ENCODE measurements around the gene POLE. TPM values are rescaled to one million over a fixed set of nuclear protein-coding genes. Genes with fewer than 3 reads are reported as not detected.

Gene POLE
- total and polyA plus RNA-seq, 4 donors: 7.6 to 39.2 (median 19.7) TPM

GRCh38 chr12:132633901-132634300 lies 53.2 kb downstream of the POLE start:
- H3K9ac ChIP-seq (ENCODE audit: low read depth in 1 of 2, low read length in 2 of 2): no peak overlapping the region
- H3K27me3 ChIP-seq (ENCODE audit: control insufficient read depth in 4 of 4, insufficient read depth in 4 of 4, low read length in 3 of 4): no peaks in the 10 kb centered on the region
- TF ChIP-seq HNF4A (conservative IDR thresholded peaks at IDR 0.05) (no peak), ATF3 (IDR thresholded peaks at IDR 0.05) (no peak), CTCF (IDR thresholded peaks at IDR 0.05; ENCODE audit: low read depth, low read length, missing input control) (no peak), NR2F2 (IDR thresholded peaks at IDR 0.05) (no peak), TAF1 (conservative IDR thresholded peaks at IDR 0.05) (no peak), SP1 (IDR thresholded peaks at IDR 0.05) (no peak), MAX (IDR thresholded peaks at IDR 0.05) (no peak), FOXA2 (IDR thresholded peaks at IDR 0.05) (no peak), RXRA (IDR thresholded peaks at IDR 0.05) (no peak), JUND (IDR thresholded peaks at IDR 0.05) (no peak), GABPA (IDR thresholded peaks at IDR 0.05 in 1 of 2, conservative IDR thresholded peaks at IDR 0.05 in 1 of 2) (no peak), RAD21 (IDR thresholded peaks at IDR 0.05) (no peak), EGR1 (IDR thresholded peaks at IDR 0.05; ENCODE audit: low read depth in 2 of 2) (no peak), FOXA1 (IDR thresholded peaks at IDR 0.05) (no peak), ZBTB33 (IDR thresholded peaks at IDR 0.05) (no peak), YY1 (IDR thresholded peaks at IDR 0.05) (no peak), HNF4G (IDR thresholded peaks at IDR 0.05) (no peak), REST (IDR thresholded peaks at IDR 0.05) (no peak)
- WGBS: 93% methylated on average over 10 of the region's 10 CpGs
- no peaks in the 10 kb centered on the region for H3K9me3 ChIP-seq (ENCODE audit: control insufficient read depth in 4 of 4, low read length in 3 of 4)
- no peak for DNase-seq (ENCODE audit: low spot score)
- no peak overlapping the region for H3K4me3 ChIP-seq (ENCODE audit: low read depth in 1 of 3, low read length in 3 of 3)
- H3K27ac ChIP-seq (ENCODE audit: low read depth in 1 of 2, low read length in 2 of 2): no peak overlapping the region
- peaks cover 4 to 92% (median 55%) of the 10 kb centered on the region in 4 donors for H3K36me3 ChIP-seq (ENCODE audit: control insufficient read depth in 4 of 4, insufficient read depth in 3 of 4, low read depth in 1 of 4, low read length in 3 of 4)
- H3K4me1 ChIP-seq (ENCODE audit: control insufficient read depth in 4 of 4, insufficient read depth in 4 of 4, low read length in 3 of 4): no peaks in the 10 kb centered on the region
